Measurements from ENCODE around the gene MYBPC3.

MYBPC3 gene

DNA sequence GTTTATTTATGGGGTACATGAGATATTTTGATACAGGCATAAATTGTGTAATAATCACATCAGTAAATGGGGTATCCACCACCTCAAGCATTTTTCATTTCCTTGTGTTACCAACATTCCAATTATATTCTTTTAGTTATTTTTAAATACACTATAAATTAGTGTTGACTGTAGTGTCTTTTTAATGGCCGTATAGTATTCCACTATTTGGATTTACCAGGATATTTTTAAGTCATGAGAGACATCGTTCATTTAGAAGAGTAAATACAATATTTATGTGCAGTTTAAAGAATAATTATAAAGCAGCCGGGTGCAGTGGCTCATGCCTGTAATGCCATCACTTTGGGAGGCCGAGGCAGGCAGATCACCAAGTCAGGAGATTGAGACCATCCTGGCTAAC, 32.0 kb upstream of the MYBPC3 start:
- no peak for DNase-seq (ENCODE audit: low read depth in 3 of 3)

DNA sequence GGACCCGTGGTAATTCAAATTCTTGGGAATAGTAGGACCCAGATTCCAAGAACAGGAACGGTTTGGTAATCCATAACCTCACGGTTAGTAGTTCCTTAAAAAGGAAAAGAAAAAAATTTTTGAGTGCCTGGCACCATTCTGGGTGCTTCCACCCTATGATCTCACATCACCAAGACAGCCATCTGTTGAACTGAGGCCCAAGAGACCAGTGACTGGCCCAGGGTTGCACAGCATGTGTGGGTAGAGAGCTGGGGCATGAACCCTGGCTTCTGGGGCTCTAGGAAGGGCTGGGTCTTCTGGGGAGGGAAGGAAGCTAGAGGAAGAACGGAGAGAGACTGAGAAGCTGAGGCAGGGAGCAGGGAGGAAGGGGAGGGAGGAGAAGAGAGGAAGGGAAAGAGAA, 30.6 kb upstream of the MYBPC3 start:
- no peak for DNase-seq (ENCODE audit: low read depth in 3 of 3)

DNA sequence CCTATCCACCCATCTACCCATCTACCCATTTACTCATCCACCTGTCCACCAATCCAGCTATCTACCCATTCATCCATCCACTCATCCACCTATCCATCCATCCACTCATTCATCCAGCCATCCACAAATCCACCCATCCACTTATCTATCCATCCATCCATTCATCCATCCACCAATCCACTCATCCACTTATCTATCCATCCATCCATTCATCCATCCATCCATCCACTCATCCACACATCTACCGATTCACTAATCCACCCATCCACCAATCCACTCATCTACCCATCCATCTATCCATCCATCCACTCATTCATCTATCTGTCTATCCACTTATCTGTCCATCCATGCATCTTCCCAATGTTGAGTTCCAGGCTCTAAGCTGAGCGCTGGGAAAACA, 27.6 kb upstream of the MYBPC3 start:
- no peak for DNase-seq (ENCODE audit: low read depth in 3 of 3)

DNA sequence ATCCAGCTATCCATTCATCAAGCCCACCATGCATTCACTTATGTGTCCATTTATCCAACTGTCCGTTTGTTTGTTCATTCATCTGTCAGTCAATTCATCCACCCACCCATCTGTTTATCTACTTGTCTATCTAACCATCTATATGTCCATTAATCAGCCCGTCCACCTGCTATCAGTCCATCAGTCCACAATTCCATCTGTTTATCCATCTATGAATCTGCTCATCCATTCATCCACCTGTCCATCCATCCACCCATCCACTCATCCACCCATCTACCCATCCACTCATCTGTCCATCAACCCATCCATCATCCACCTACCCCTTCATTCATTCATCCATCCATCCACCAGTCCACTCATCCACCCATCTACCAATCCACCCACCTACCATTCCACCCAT, 26.8 kb upstream of the MYBPC3 start:
- no peak for DNase-seq (ENCODE audit: low read depth in 3 of 3)

DNA sequence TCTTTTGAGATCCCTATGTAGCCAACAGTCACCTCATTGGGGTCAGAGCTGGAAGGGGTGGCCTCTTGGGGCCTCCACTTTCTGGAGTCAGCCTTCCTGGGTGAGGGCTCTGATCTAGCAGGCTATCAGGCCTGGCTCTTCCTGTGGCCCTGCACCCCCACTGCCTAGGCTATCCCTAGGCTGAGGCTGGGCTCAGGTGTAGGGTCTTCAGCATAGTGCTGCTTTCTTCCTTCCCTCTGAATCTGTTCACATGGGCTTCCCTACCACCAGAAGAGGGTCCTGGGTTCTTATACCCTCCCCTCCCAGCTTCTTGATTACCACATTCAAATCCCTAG, 26.3 kb upstream of the MYBPC3 start:
- no peak for DNase-seq (ENCODE audit: low read depth in 3 of 3)

DNA sequence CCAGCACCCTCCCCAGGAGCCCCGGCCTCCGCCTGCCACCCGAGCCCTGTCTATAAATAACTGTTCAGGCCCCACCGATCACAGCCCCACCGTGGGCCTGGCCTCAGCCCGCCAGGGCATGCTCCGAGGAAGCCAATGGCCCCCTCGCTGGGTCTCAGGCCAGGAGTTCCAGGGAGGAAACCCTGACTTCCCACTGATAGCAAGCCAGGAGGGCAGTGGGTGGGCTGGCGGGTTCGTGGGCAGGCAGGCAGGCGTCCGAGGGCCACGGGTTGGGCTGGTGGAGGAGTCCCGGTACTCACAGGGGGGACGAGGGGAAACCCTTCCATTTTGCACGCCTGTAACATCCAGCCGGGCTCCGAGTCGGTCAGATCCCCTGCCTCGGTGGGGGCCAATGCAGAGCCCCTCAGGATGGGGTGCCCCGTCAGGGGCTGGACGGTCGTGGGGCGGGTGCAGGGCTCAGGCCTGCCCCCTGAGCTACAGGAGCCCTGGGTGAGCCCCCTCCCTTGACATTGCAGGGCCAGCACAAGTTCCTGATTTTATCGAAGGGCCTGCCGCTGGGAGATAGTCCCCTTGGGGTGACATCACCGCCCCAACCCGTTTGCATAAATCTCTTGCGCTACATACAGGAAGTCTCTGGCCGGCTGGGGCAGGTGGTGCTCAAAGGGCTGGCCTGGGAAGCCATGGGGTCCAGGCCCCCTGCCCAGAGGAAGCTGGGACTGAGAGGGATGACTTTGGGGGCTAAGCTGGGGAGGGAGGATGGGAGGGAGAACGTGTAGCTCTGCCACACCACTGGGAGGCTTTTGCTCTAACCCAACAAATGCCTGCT, 25.7 kb upstream of the MYBPC3 start, which contains the start of gene SPI1:
TSS of gene SPI1 (minus strand) at position 538 of the 826 bp plus-strand sequence. CDS start at position 344, 194 bp downstream.
- DNase-seq (ENCODE audit: low read depth in 3 of 3): no peak

DNA sequence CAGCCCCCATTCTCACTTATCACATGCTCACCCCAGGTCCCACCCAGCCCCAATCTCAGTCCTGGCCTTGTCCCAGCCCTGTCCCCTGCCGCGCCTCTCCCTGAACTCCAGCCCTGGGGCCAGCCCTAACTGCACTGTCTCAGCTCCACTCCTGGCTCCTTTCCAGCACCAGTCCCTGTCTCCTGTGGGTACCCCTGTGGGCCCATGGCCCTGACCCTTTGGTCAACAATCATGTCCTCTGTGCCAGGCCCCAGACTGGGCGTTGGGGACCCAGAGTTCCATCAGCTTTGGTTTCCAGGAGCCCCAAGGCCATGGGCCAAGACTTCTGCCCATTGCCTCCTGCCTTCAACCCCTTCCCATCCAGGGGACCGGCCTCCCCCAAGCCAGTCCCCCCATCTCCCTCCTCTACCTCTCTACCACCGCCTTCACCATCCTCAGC, 25.1 kb upstream of the MYBPC3 start:
- no peak for DNase-seq (ENCODE audit: low read depth in 3 of 3)

DNA sequence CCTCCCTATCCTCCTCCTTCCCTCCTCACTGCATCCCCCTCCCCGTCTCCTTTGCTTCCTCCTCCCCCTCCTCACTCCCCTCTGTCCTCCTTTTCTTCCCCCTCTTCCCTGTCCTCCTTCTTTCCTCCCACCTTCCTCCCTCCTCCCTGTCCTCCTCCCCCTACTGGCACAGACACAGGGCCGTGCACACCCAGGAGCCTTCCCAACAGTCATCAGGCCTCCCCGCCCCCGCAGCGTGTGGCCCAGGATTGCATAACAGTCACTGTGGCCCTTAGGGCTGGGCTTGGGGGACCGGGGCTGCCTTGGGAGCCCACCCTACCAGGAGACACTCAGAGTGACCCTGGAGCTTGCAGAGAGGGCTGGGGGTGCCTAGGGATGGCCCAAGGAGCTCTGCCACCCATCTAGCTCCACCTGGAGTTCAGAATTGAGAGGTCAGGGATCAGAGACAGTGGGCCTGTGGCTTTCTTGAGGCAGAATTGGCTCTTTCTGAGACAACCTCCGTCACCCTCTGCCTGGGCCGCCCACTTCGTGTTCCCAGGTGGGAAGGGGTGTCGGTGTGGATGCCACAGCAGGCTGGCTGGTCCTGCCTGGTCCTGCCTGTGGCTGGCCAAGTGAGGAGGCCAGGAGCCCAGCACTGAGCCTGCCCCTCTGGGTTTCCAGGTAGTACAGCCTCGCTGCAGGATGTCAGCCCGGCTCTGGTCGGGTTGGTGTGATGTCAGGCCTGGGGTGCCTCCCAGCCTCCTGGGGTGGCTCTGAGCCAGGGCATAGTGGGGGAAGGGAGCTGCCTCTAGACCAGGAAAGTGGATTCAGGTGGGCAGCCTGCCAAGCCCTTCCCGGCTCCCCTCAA, 24.2 kb upstream of the MYBPC3 start:
- DNase-seq (ENCODE audit: low read depth in 3 of 3): no peak

DNA sequence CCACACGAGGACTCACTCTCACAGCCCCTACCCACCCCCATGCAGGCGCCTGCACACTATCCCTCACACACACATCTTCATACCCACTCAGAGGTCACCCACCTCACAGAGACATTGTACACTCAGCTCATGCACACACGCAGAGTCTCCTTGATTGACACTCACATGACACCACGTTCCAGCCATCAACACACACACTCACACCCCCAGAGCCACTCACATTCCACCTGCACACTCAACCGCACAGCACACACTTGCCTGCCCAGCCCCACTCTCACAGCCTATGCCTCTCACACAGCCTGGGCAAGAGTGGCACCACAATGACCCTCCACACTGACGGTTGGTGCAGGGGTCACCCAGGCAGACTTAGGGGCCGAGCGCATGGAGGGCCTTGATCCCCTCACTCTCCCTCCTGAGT, 23.6 kb upstream of the MYBPC3 start:
- no peak for DNase-seq (ENCODE audit: low read depth in 3 of 3)

DNA sequence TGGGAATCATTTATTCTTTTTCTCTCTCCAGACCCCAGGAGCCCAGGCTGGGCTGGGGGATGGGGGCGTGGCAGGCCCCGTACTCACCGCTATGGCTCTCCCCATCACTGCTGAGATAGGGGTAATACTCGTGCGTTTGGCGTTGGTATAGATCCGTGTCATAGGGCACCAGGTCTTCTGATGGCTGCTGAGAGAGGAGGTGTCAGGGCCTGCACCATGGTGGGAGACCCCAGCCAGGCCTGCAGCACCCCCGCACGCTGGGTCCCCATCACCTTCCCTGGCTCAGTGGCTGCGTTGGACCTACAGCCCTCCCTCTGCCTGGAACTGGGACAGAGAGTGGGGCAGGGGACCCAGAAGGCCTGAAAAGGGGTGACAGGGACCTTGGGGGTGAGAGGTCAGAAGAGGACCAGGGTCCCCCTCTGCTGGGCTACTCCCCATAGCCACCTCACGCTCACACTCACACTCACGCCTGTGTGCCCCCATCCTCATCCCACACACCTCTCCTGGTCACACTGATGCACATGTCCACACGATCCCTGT, 23.1 kb upstream of the MYBPC3 start:
- no peak for DNase-seq (ENCODE audit: low read depth in 3 of 3)

DNA sequence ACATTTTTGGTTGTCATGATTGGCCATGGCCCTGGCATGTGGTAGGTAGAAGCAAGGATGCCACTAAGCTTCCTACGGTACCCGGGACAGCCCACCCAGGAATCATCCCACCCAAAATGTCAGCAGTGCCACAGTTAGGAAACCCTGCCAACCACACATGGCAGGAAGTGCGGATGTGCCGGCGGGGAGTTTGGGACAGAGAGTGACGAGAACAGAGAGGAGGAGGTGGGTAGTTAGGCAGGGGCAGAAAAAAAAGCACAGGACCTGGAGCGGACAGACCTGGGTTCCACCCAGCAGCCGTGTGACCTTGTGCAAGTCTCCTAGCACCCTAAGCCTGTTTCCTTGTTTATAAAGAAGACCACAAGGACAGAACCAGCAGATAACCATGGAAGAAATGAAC, 22.5 kb upstream of the MYBPC3 start:
- no peak for DNase-seq (ENCODE audit: low read depth in 3 of 3)

DNA sequence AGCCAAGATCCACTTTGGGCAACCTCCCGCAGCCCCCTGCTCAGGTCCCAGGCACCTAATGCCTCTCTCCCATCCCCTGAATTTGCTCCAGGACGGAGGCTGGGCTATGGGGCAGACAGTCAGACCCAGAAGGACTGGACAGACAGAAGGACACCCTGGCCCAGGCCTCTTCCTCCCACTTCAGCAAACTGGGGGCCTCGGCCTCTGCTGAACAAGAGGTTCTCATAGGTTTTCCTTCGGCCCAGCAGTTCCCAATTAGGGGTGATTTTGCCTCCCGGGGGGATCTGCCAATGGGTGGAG, 22.2 kb upstream of the MYBPC3 start:
- DNase-seq (ENCODE audit: low read depth in 3 of 3): no peak

DNA sequence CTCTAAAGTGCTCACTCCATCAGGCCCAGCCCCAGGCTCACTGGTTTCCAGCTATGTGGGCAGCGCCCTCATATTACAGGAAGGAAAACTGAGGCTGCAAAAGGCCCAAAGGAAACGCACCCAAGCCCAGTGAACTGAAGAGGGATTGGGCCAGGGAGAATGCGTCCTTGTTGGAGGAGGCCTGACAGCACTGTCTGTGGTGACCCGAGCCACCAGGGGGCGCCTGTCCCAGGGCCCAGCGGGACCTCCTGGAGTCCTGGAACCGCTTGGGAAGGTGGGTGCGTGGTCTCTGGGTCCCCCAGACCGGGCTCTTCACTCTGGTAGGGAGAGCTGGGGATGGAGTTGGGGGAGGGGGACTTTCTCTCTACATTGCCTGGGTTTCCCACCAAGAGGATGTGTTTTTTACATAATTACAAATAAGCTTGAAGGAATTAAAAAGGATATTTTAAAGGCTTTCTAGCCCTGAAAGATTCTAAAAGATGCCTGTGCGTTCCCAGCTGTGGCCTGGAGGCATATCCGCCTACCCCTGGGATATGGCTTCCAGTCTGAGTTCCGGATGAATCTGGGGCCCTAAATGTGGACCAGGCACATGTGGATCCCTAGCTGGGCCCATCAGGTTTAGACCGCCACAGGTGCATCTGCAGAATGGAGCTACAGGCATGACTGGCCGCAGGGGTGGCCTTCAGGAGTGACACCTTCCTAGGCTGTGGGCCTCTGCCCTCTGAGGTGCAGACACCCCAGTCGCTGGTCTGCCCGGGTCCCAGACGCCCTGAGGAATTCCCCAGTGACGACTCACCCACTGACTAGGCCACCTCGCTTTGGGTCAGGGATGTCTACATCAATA, 21.6 kb upstream of the MYBPC3 start:
- peak; percentile 65 to 84 (median 70) for DNase-seq (ENCODE audit: low read depth in 3 of 3)

DNA sequence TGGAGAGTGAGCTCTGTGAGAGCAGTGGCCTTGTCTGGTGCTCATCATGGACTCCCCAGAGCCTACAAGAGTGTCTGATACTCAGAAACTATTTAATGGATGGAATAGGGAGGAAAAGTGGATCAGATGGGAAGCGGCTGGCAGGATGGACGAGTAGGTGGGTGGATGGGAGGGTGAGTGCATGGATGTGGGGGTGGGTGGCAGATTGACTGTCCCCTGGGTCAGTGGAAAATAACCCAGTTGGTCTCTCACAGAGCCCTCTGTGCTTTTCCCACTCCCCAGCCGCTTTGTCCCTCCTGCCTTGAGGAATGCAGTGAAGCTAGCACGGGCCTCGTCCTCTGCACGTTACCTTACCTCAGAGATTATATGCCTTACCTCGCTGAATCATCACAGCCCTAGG, 19.9 kb upstream of the MYBPC3 start:
- DNase-seq (ENCODE audit: low read depth in 3 of 3): no peak

DNA sequence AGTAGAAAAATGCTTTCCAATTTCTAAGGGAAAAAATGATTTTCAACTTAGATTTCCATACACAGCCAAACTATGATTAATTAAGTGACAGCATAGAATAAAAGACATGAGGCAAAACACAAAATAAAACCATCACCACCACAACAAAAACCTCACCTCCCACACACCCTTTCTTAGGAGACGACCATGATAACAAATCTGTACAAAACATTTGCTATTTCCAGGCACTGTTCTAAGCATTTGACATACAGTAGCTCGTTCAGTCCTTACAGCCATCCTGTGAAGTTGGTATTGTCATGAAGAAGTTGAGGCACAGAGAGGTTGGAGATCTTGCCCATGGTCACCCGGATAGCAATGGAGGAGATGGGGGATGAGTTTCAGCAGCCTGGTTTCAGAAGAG, 17.2 kb upstream of the MYBPC3 start:
- DNase-seq (ENCODE audit: low read depth in 3 of 3): no peak

DNA sequence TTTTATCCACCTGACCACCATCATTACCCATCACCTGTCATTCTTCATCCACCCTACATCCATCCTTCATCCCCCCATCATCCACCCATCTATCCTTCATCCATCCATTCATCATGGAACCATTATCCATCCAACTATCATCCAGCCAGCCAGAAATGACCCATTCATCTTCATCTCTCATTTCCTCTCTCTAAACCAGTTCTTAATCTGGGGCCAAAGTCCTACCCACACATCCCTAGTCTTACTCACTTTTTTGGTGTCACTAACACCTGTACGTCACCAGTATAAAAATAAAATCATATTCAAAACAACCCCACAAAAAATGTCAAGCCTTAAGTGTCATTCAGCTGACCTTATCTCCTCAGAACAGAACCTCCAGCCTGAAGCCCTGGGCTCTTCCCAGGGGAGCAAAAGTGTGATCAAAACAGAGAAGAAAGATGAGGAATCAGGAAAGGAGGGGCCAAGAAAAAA, 13.6 kb upstream of the MYBPC3 start:
- DNase-seq (ENCODE audit: low read depth in 3 of 3): no peak

DNA sequence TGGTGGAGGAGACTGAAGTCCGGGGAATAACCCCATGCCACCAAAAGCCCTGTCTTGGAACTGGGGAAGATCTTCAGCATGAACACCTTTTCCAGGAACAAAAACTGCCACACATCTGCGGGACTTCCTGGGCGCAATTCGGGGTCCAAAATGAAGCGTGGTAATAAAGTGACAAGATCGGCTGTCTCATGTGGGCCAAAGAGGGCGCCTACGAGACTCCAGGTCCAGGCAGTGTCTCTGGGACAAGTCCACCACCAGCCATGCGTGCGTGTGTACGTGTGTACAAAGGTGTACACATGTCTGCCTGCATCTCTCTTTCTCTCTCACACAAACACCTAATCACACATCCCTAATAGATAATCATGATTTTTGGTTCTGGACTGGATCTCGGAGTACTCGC, 8.9 kb upstream of the MYBPC3 start:
- no peak for DNase-seq (ENCODE audit: low read depth in 3 of 3)

DNA sequence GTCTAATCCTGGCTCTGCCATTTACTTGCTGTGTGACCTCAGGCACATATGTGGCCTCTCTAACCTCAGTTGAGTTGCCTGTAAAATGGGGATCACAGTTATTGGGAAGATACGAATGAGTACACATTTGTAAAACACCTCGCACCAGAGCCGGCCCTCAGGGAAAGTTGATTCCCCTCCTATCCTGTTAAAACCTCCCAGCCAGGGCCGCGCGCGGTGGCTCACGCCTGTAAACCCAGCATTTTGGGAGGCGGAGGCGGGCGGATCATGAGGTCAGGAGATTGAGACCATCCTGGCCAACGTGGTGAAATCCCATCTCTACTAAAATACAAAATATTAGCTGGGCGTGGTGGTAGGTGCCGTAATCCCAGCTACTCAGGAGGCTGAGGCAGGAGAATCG, 7.8 kb upstream of the MYBPC3 start:
- DNase-seq (ENCODE audit: low read depth in 3 of 3): no peak

DNA sequence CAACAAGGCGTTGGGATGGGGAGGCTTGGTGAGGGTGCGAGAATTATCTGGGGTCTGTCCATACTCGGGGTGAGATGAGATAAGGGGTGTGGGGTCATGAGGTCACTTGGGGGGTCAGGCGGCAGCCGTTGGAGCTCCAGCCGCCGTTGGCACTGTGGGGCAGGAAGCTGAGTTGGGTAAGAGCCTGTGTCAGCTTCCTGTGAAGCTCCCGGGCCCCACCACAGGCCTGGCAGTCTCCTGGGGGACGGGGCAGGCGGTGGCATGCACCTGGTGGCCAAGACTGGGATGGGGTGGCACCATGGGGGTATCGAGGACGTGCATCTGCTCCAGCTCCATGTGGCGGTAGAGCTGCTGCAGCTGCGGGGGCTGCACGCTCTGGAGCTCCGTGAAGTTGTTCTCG, 7.1 kb upstream of the MYBPC3 start:
- DNase-seq (ENCODE audit: low read depth in 3 of 3): no peak

DNA sequence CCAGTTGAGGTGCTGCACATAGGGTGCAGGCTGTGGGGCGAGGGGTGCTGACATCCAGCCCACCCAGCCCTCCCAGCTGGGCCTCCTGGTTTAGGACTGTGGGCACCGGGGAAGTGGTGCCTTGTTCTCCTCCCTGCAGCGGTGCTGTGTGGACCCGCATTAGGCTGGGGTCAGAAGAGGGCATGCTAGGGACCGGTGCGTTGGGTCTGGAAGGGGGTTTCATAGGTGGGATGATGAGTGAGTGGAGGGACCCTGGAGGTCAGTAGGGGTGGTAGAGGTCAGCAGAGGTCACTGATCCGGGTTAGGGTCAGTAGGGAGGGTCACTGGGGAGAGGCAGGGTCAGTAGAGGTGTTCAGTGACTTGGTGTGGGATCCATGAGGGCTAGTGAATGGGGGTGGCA, 6.7 kb upstream of the MYBPC3 start:
- DNase-seq (ENCODE audit: low read depth in 3 of 3): no peak

DNA sequence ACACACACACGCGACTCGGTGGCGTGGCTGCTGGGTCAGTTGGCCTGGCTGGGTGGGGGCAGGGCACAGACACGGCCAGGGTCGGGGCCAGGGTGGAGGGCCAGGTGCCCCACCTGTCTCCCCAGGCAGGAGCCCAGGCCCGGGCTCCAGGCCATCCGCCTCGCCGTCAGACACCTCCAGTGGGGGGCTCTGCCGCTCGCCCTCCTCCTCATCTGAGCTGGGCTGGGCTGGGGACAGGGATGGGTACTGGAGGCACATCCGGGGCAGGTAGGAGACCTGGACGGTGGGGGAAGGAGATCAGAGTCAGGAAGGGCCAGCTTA, 6.2 kb upstream of the MYBPC3 start:
- no peak for DNase-seq (ENCODE audit: low read depth in 3 of 3)
